ENCODE measurements around the gene ADRB2. TPM values are rescaled to one million over a fixed set of nuclear protein-coding genes. Genes with fewer than 3 reads are reported as not detected.

Gene ADRB2
- total RNA-seq, 1 donor from 2014 or later = 5.1 TPM

DNA sequence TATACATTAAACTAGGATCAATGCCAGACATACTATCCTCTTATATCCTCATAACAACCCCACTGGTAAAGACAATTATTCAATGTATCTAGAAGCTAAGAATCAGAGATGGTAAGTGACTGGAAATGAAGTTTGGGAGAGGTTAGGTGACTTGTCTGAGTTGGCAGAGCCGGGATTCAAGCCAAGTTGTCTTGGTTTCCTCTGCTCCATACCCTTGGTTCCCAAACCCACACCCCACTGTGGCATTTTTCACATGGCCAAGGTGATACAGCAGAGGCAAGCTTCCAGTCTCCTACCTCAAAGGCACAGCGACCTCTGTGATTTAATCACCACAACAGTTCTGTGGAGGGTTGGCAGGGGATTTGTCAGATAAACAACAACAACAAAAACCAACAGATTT is 34.7 kb upstream of the ADRB2 start:
- DNase-seq = no peak
- intact Hi-C loops (cut with micrococcal nuclease) = no loop called here
- no peaks in the 10 kb centered on the region for H3K36me3 ChIP-seq
- H3K27me3 ChIP-seq (ENCODE audit: low read depth) = no peaks in the 10 kb centered on the region
- no peak overlapping the region for H3K27ac ChIP-seq (replicated peaks)
- TF ChIP-seq, protein P1, sequence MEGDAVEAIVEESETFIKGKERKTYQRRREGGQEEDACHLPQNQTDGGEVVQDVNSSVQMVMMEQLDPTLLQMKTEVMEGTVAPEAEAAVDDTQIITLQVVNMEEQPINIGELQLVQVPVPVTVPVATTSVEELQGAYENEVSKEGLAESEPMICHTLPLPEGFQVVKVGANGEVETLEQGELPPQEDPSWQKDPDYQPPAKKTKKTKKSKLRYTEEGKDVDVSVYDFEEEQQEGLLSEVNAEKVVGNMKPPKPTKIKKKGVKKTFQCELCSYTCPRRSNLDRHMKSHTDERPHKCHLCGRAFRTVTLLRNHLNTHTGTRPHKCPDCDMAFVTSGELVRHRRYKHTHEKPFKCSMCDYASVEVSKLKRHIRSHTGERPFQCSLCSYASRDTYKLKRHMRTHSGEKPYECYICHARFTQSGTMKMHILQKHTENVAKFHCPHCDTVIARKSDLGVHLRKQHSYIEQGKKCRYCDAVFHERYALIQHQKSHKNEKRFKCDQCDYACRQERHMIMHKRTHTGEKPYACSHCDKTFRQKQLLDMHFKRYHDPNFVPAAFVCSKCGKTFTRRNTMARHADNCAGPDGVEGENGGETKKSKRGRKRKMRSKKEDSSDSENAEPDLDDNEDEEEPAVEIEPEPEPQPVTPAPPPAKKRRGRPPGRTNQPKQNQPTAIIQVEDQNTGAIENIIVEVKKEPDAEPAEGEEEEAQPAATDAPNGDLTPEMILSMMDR (IDR thresholded peaks at IDR 0.05; ENCODE audit: borderline replicate concordance) = no peak
- no peak overlapping the region for H3K4me3 ChIP-seq
- no peaks in the 10 kb centered on the region for H3K9me3 ChIP-seq (replicated peaks)
- H3K4me1 ChIP-seq = peaks cover 4% of the 10 kb centered on the region

GRCh38 chr5:148792744-148793143 is 33.7 kb upstream of the ADRB2 start:
- no peak for DNase-seq
- H3K4me3 ChIP-seq = no peak overlapping the region
- TF ChIP-seq, protein P1 (IDR thresholded peaks at IDR 0.05; ENCODE audit: borderline replicate concordance) = no peak
- H3K36me3 ChIP-seq = no peaks in the 10 kb centered on the region
- H3K27ac ChIP-seq (replicated peaks) = no peak overlapping the region
- H3K27me3 ChIP-seq (ENCODE audit: low read depth) = no peaks in the 10 kb centered on the region
- intact Hi-C loops (cut with micrococcal nuclease) = no loop called here
- peaks cover 4% of the 10 kb centered on the region for H3K4me1 ChIP-seq
- no peaks in the 10 kb centered on the region for H3K9me3 ChIP-seq (replicated peaks)

- Histone ChIP-seq H3K9me3 (replicated peaks) (no peaks in the 10 kb centered on the region), H3K27ac (replicated peaks) (no peak overlapping the region), H3K4me1 (peaks cover 4% of the 10 kb centered on the region), H3K36me3 (no peaks in the 10 kb centered on the region), H3K4me3 (no peak overlapping the region), H3K27me3 (ENCODE audit: low read depth) (no peaks in the 10 kb centered on the region)
- no peak for DNase-seq
- intact Hi-C loops (cut with micrococcal nuclease) = no loop called here
- TF ChIP-seq, protein P1 (IDR thresholded peaks at IDR 0.05; ENCODE audit: borderline replicate concordance) = no peak
Measured at GRCh38 chr5:148793261-148793660, 33.1 kb upstream of the ADRB2 start.

- no peaks in the 10 kb centered on the region for H3K9me3 ChIP-seq (replicated peaks)
- TF ChIP-seq, protein P1 (IDR thresholded peaks at IDR 0.05; ENCODE audit: borderline replicate concordance) = no peak
- no peaks in the 10 kb centered on the region for H3K27me3 ChIP-seq (ENCODE audit: low read depth)
- intact Hi-C loops (cut with micrococcal nuclease) = no loop called here
- peaks cover 4% of the 10 kb centered on the region for H3K4me1 ChIP-seq
- DNase-seq = no peak
- no peaks in the 10 kb centered on the region for H3K36me3 ChIP-seq
- H3K27ac ChIP-seq (replicated peaks) = no peak overlapping the region
- H3K4me3 ChIP-seq = no peak overlapping the region
Measured at GRCh38 chr5:148794275-148794674, 32.1 kb upstream of the ADRB2 start.

DNA sequence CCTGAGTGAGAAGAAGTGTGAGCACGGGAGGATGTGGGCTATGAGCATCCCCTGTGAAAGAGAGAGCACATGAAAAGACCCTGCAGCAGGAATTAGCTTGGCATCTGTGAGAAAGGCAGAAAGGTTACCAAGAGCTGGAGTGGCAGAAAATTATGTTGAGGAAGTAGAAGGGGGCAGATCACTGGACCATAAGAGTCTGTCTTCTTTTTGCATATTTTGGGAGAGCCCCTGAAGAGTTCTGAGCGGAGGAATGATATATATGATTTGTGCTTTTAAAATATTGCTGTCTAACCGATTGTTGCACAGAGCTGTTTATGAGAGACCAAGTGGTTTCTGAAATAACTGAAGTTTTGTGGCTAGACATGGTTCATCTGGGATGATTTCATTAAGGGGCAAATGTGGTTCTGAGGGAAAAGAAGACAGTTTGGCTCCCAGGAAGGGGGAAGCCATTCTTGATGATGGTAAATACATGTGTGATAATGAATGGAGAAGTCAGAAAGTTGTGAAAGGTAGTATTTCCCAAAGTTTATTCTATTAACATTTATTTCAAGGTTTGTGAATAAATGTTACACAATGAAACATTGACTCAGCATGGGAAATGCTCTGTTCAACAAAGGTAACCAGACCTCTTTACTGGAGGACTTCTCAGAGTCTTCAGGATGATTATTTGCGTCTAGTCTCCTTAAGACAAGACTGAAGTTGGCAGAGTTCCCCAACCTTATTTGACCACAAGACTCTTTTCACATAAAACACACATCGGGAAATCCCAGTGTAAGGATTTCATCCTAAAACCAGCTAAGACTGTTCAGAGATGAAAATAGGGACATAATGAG is 31.5 kb upstream of the ADRB2 start:
- H3K4me3 ChIP-seq = no peak overlapping the region
- no peaks in the 10 kb centered on the region for H3K27me3 ChIP-seq (ENCODE audit: low read depth)
- no peaks in the 10 kb centered on the region for H3K36me3 ChIP-seq
- intact Hi-C loops (cut with micrococcal nuclease) = no loop called here
- no peak overlapping the region for H3K27ac ChIP-seq (replicated peaks)
- TF ChIP-seq, protein P1 (IDR thresholded peaks at IDR 0.05; ENCODE audit: borderline replicate concordance) = no peak
- H3K9me3 ChIP-seq (replicated peaks) = no peaks in the 10 kb centered on the region
- H3K4me1 ChIP-seq = peaks cover 6% of the 10 kb centered on the region
- DNase-seq = no peak
